ENCODE data around the gene SARS2. TPM values are rescaled to one million over a fixed set of nuclear protein-coding genes. Genes with fewer than 3 reads are reported as not detected.

SARS2 gene
- total RNA-seq, 1 experiment from 2014 or later: 23.6 TPM

GRCh38 chr19:38920602-38921419 lies 9.8 kb downstream of the SARS2 start:
- Mint-ChIP-seq H3K4me1 (ENCODE audit: insufficient read depth, unreplicated experiment) (no peaks in the 10 kb centered on the region), H3K36me3 (ENCODE audit: insufficient read depth, unreplicated experiment) (peaks cover 20% of the 10 kb centered on the region), H3K4me3 (ENCODE audit: unreplicated experiment) (no peak overlapping the region), H3K27ac (ENCODE audit: low read depth, unreplicated experiment) (no peak overlapping the region), H3K27me3 (ENCODE audit: insufficient read depth, unreplicated experiment) (no peaks in the 10 kb centered on the region), H3K9me3 (ENCODE audit: unreplicated experiment) (no peaks in the 10 kb centered on the region)
- CTCF ChIA-PET: interaction anchor here (1.7 kb wide), 1 partner anchor 14 kb away, joined by 10 read pairs; no protein-coding TSS in a partner anchor
- no peak for DNase-seq (ENCODE audit: unreplicated experiment)
- intact Hi-C loops (cut with micrococcal nuclease): no loop called here
- POLR2A ChIA-PET: no interaction called here
- BruUV-seq (replicated peaks): no TSS peak
- TF ChIP-seq, protein P1, sequence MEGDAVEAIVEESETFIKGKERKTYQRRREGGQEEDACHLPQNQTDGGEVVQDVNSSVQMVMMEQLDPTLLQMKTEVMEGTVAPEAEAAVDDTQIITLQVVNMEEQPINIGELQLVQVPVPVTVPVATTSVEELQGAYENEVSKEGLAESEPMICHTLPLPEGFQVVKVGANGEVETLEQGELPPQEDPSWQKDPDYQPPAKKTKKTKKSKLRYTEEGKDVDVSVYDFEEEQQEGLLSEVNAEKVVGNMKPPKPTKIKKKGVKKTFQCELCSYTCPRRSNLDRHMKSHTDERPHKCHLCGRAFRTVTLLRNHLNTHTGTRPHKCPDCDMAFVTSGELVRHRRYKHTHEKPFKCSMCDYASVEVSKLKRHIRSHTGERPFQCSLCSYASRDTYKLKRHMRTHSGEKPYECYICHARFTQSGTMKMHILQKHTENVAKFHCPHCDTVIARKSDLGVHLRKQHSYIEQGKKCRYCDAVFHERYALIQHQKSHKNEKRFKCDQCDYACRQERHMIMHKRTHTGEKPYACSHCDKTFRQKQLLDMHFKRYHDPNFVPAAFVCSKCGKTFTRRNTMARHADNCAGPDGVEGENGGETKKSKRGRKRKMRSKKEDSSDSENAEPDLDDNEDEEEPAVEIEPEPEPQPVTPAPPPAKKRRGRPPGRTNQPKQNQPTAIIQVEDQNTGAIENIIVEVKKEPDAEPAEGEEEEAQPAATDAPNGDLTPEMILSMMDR (IDR thresholded peaks at IDR 0.05; ENCODE audit: unreplicated experiment): no peak

- POLR2A ChIA-PET: interaction anchor here (0.7 to 1.0 kb wide), 2 partner anchors 8 to 69 kb away, joined by 4 to 5 read pairs; partner anchors contain the start of gene CCER2
- Mint-ChIP-seq H3K27ac (ENCODE audit: low read depth, unreplicated experiment) (no peak overlapping the region), H3K4me1 (ENCODE audit: insufficient read depth, unreplicated experiment) (no peaks in the 10 kb centered on the region), H3K27me3 (ENCODE audit: insufficient read depth, unreplicated experiment) (no peaks in the 10 kb centered on the region), H3K36me3 (ENCODE audit: insufficient read depth, unreplicated experiment) (peaks cover 20% of the 10 kb centered on the region), H3K4me3 (ENCODE audit: unreplicated experiment) (no peak overlapping the region), H3K9me3 (ENCODE audit: unreplicated experiment) (no peaks in the 10 kb centered on the region)
- CTCF ChIA-PET: interaction anchor here (1.7 to 3.7 kb wide), 2 partner anchors 10 to 13 kb away, joined by 10 to 16 read pairs; partner anchors contain the start of genes MRPS12 and SARS2
- TF ChIP-seq, protein P1 (IDR thresholded peaks at IDR 0.05; ENCODE audit: unreplicated experiment): no peak
- no peak for DNase-seq (ENCODE audit: unreplicated experiment)
- no TSS peak for BruUV-seq (replicated peaks)
- intact Hi-C loops (cut with micrococcal nuclease): no loop called here
Measured at GRCh38 chr19:38919837-38920601, 10.5 kb downstream of the SARS2 start.

DNA sequence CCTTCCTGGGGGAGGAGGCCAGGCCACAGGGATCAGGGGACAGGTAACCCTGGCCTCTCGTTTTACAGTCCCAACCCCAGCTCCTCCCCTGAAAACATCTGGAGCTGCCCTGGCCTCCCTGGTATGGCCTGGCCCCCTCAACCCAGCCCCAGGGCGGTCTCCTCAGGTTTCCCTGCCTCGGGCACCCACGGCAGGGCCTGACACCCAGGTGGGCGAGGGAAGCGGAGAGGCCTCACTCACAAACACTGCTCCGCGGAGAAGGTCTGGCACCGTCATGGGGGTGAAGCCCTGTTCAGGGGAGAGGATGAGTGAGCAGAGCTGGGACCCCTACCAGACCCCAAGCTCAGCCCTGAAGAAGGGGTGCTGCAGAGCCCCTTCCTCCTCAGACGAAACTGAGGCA lies 12.0 kb downstream of the SARS2 start:
- no peak overlapping the region for H3K27ac Mint-ChIP-seq (ENCODE audit: low read depth, unreplicated experiment)
- no peak for DNase-seq (ENCODE audit: unreplicated experiment)
- H3K4me3 Mint-ChIP-seq (ENCODE audit: unreplicated experiment): no peak overlapping the region
- no TSS peak for BruUV-seq (replicated peaks)
- TF ChIP-seq, protein P1 (IDR thresholded peaks at IDR 0.05; ENCODE audit: unreplicated experiment): no peak
- H3K4me1 Mint-ChIP-seq (ENCODE audit: insufficient read depth, unreplicated experiment): no peaks in the 10 kb centered on the region
- H3K27me3 Mint-ChIP-seq (ENCODE audit: insufficient read depth, unreplicated experiment): no peaks in the 10 kb centered on the region
- ChIA-PET CTCF (interaction anchor here (3.7 kb wide), 1 partner anchor 12 kb away, joined by 16 read pairs; the partner anchor contains the start of genes MRPS12 and SARS2), POLR2A (interaction anchor here (1.5 kb wide), 1 partner anchor 12 kb away, joined by 5 read pairs; the partner anchor contains the start of genes MRPS12 and SARS2)
- H3K9me3 Mint-ChIP-seq (ENCODE audit: unreplicated experiment): no peaks in the 10 kb centered on the region
- peaks cover 8% of the 10 kb centered on the region for H3K36me3 Mint-ChIP-seq (ENCODE audit: insufficient read depth, unreplicated experiment)
- intact Hi-C loops (cut with micrococcal nuclease): no loop called here

Measured in MCF 10A (cell line).